Duodenal mucosa (tissue), 2 donors: ENCODE data around the gene EIF5AL1.

Source experiments
- H3K27ac ChIP-seq: one replicate; pipeline ENCODE4 v1.7.0; 2013; ENCODE audit warnings: low read depth, low read length
- H3K27me3 ChIP-seq, 2 donors: one replicate each; pipeline ENCODE4 v1.7.0; 2013; ENCODE audit warnings: low read length in 2 of 2, control low read depth in 1 of 2; ENCODE audit not compliant: insufficient read depth in 2 of 2, control insufficient read depth in 1 of 2
- H3K36me3 ChIP-seq, 2 donors: one replicate each; pipeline ENCODE4 v1.7.0; 2013; ENCODE audit warnings: low read length in 2 of 2, control low read depth in 1 of 2; ENCODE audit not compliant: insufficient read depth in 2 of 2, control insufficient read depth in 1 of 2
- H3K4me1 ChIP-seq, 2 donors: one replicate each; pipeline ENCODE4 v1.7.0; 2013; ENCODE audit warnings: low read length in 2 of 2, control low read depth in 1 of 2; ENCODE audit not compliant: insufficient read depth in 2 of 2, control insufficient read depth in 1 of 2
- H3K4me3 ChIP-seq, 2 donors: one replicate each; pipeline ENCODE4 v1.7.0; 2013; ENCODE audit warnings: low read length in 2 of 2, low read depth in 1 of 2
- H3K9ac ChIP-seq, 2 donors: one replicate each; pipeline ENCODE4 v1.7.0; 2013; ENCODE audit warnings: low read length in 2 of 2, low read depth in 1 of 2
- H3K9me3 ChIP-seq, 2 donors: one replicate each; pipeline ENCODE4 v1.7.0; 2013; ENCODE audit warnings: low read length in 2 of 2, control low read depth in 1 of 2; ENCODE audit not compliant: control insufficient read depth in 1 of 2

Gene EIF5AL1

GRCh38 chr10:79473496-79474095 is 38.7 kb upstream of the EIF5AL1 start:
- Histone ChIP-seq H3K9ac (no peak overlapping the region), H3K4me1 (no peaks in the 10 kb centered on the region), H3K36me3 (no peaks in the 10 kb centered on the region), H3K9me3 (no peaks in the 10 kb centered on the region), H3K4me3 (no peak overlapping the region), H3K27ac (no peak overlapping the region), H3K27me3 (no peaks in the 10 kb centered on the region)

GRCh38 chr10:79475119-79475653 is 37.1 kb upstream of the EIF5AL1 start:
- no peaks in the 10 kb centered on the region for H3K27me3 ChIP-seq

GRCh38 chr10:79475877-79476276 is 36.5 kb upstream of the EIF5AL1 start:
- no peak overlapping the region for H3K9ac ChIP-seq
- no peak overlapping the region for H3K27ac ChIP-seq
- H3K27me3 ChIP-seq = no peaks in the 10 kb centered on the region
- no peak overlapping the region for H3K4me3 ChIP-seq
- H3K36me3 ChIP-seq = no peaks in the 10 kb centered on the region
- no peaks in the 10 kb centered on the region for H3K9me3 ChIP-seq
- H3K4me1 ChIP-seq = no peaks in the 10 kb centered on the region

More at GRCh38 chr10:79475119-79475653, 37.1 kb upstream of the EIF5AL1 start:
- H3K4me1 ChIP-seq = no peaks in the 10 kb centered on the region
- H3K4me3 ChIP-seq = no peak overlapping the region
- H3K27ac ChIP-seq = no peak overlapping the region
- H3K9ac ChIP-seq = no peak overlapping the region
- no peaks in the 10 kb centered on the region for H3K36me3 ChIP-seq
- H3K9me3 ChIP-seq = no peaks in the 10 kb centered on the region

GRCh38 chr10:79476645-79477044 is 35.7 kb upstream of the EIF5AL1 start:
- no peak overlapping the region for H3K27ac ChIP-seq
- no peak overlapping the region for H3K9ac ChIP-seq
- no peaks in the 10 kb centered on the region for H3K4me1 ChIP-seq
- H3K4me3 ChIP-seq = no peak overlapping the region
- no peaks in the 10 kb centered on the region for H3K27me3 ChIP-seq
- H3K36me3 ChIP-seq = no peaks in the 10 kb centered on the region
- H3K9me3 ChIP-seq = no peaks in the 10 kb centered on the region

- Histone ChIP-seq H3K9ac (no peak overlapping the region), H3K36me3 (no peaks in the 10 kb centered on the region), H3K9me3 (no peaks in the 10 kb centered on the region), H3K4me3 (no peak overlapping the region), H3K4me1 (no peaks in the 10 kb centered on the region), H3K27me3 (no peaks in the 10 kb centered on the region), H3K27ac (no peak overlapping the region)
Measured at GRCh38 chr10:79477456-79477855, 34.9 kb upstream of the EIF5AL1 start.

- no peaks in the 10 kb centered on the region for H3K27me3 ChIP-seq
- no peaks in the 10 kb centered on the region for H3K4me1 ChIP-seq
- H3K4me3 ChIP-seq = no peak overlapping the region
- no peak overlapping the region for H3K9ac ChIP-seq
- H3K9me3 ChIP-seq = no peaks in the 10 kb centered on the region
- H3K27ac ChIP-seq = no peak overlapping the region
- no peaks in the 10 kb centered on the region for H3K36me3 ChIP-seq
Measured at GRCh38 chr10:79479283-79479909, 32.9 kb upstream of the EIF5AL1 start.

GRCh38 chr10:79482304-79482703 is 30.0 kb upstream of the EIF5AL1 start:
- H3K9ac ChIP-seq = no peak overlapping the region
- H3K4me3 ChIP-seq = no peak overlapping the region
- H3K36me3 ChIP-seq = no peaks in the 10 kb centered on the region
- H3K27me3 ChIP-seq = no peaks in the 10 kb centered on the region
- H3K4me1 ChIP-seq = no peaks in the 10 kb centered on the region
- no peak overlapping the region for H3K27ac ChIP-seq
- no peaks in the 10 kb centered on the region for H3K9me3 ChIP-seq

- Histone ChIP-seq H3K27ac (no peak overlapping the region), H3K9me3 (no peaks in the 10 kb centered on the region), H3K27me3 (no peaks in the 10 kb centered on the region), H3K9ac (no peak overlapping the region), H3K4me3 (no peak overlapping the region), H3K4me1 (no peaks in the 10 kb centered on the region), H3K36me3 (no peaks in the 10 kb centered on the region)
Measured at GRCh38 chr10:79482741-79483140, 29.6 kb upstream of the EIF5AL1 start.

- no peaks in the 10 kb centered on the region for H3K9me3 ChIP-seq
- H3K27ac ChIP-seq = no peak overlapping the region
- no peaks in the 10 kb centered on the region for H3K27me3 ChIP-seq
- no peaks in the 10 kb centered on the region for H3K4me1 ChIP-seq
- no peak overlapping the region for H3K4me3 ChIP-seq
- H3K9ac ChIP-seq = no peak overlapping the region
- no peaks in the 10 kb centered on the region for H3K36me3 ChIP-seq
Measured at GRCh38 chr10:79483299-79483698, 29.0 kb upstream of the EIF5AL1 start.

- H3K27ac ChIP-seq = no peak overlapping the region
- H3K9me3 ChIP-seq = no peaks in the 10 kb centered on the region
- H3K9ac ChIP-seq = no peak overlapping the region
- no peaks in the 10 kb centered on the region for H3K27me3 ChIP-seq
- H3K36me3 ChIP-seq = no peaks in the 10 kb centered on the region
- no peak overlapping the region for H3K4me3 ChIP-seq
- peaks cover 0 to 4% of the 10 kb centered on the region in 2 donors for H3K4me1 ChIP-seq
Measured at GRCh38 chr10:79483948-79484347, 28.4 kb upstream of the EIF5AL1 start.
